ENCODE measurements around the gene PSMB7.

DNA sequence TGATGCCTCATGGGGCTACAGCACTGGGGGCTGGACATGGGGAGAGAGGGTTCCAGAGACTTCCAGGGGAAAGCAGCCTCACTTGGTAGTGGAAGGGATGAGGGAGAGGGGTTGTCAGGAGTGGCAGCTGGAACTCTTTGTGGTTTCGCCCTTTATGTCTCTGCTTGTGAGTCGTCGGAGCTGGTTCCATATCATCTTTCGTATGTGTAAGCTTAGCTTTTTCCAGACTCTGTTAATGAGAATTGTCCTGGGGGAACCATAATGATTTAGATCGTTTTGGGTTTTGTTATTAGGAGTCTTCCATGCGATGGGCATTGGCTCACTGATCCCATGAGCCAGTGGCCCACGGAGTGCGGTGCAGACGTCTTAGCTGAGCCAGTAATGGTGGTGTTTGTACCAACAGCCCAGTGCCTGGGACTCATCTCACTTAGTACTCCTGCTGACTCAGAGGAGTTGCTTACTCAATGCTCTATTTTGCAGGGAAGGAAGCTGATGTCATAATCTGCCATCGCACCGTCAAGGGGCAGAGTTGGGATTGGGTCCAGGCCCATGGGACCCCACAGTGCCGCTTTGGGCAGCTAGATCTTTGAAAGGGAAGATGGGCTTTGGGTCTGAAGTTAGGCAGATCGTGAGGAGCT is 109.0 kb downstream of the PSMB7 start:
- TF ChIP-seq, protein P1, sequence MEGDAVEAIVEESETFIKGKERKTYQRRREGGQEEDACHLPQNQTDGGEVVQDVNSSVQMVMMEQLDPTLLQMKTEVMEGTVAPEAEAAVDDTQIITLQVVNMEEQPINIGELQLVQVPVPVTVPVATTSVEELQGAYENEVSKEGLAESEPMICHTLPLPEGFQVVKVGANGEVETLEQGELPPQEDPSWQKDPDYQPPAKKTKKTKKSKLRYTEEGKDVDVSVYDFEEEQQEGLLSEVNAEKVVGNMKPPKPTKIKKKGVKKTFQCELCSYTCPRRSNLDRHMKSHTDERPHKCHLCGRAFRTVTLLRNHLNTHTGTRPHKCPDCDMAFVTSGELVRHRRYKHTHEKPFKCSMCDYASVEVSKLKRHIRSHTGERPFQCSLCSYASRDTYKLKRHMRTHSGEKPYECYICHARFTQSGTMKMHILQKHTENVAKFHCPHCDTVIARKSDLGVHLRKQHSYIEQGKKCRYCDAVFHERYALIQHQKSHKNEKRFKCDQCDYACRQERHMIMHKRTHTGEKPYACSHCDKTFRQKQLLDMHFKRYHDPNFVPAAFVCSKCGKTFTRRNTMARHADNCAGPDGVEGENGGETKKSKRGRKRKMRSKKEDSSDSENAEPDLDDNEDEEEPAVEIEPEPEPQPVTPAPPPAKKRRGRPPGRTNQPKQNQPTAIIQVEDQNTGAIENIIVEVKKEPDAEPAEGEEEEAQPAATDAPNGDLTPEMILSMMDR (IDR thresholded peaks at IDR 0.05), result no peak
- no peak for TF ChIP-seq EZH2 (IDR thresholded peaks at IDR 0.05; ENCODE audit: borderline replicate concordance, insufficient read depth, low read depth, low read length, poor library complexity, severe bottlenecking)

All from B cell (primary cell).